ENCODE data around the gene TSC22D1. TPM values are rescaled to one million over a fixed set of nuclear protein-coding genes. Genes with fewer than 3 reads are reported as not detected.
"Not testable (repeated sequence)": the region's sequence is repeated elsewhere in the genome, so short reads cannot be mapped to it uniquely, and the experiment has no call there.

Gene TSC22D1
- total RNA-seq, 1 experiment from 2014 or later: 20.1 TPM

- DNase-seq: no peak
- H4K20me1 ChIP-seq (ENCODE audit: insufficient read depth, low read depth, low read length): peaks cover 10% of the 10 kb centered on the region; the same call in 1 of the 2 replicates
Observed at GRCh38 chr13:44468874-44469273, 107.3 kb downstream of the TSC22D1 start.

GRCh38 chr13:44465318-44465717, 110.8 kb downstream of the TSC22D1 start:
- Histone ChIP-seq H3K4me1 (ENCODE audit: low read length) (0 out of 2 replicates have a peak, but pooled peaks cover 5% of the 10 kb centered on the region), H3K4me2 (ENCODE audit: low read depth, low read length, poor library complexity, severe bottlenecking) (no peak overlapping the region), H3K79me2 (ENCODE audit: low read length) (no peaks in the 10 kb centered on the region), H3K9me2 (replicated peaks; ENCODE audit: insufficient read depth, low read length) (no peaks in the 10 kb centered on the region), H3K9me3 (ENCODE audit: low read length) (no peaks in the 10 kb centered on the region), H4K20me1 (ENCODE audit: insufficient read depth, low read depth, low read length) (peaks cover 10% of the 10 kb centered on the region; the same call in 1 of the 2 replicates), H3K9ac (ENCODE audit: low read length) (no peak overlapping the region), H3K4me3 (ENCODE audit: low read length) (no peak overlapping the region), H3K27ac (ENCODE audit: low read length) (no peak overlapping the region), H3K27me3 (ENCODE audit: low read length) (no peaks in the 10 kb centered on the region), H3K36me3 (ENCODE audit: insufficient read depth, low read length) (no peaks in the 10 kb centered on the region), H2AFZ (ENCODE audit: low read length) (no peak overlapping the region)
- DNase-seq: no peak

More at GRCh38 chr13:44468874-44469273, 107.3 kb downstream of the TSC22D1 start:
- no peaks in the 10 kb centered on the region for H3K36me3 ChIP-seq (ENCODE audit: insufficient read depth, low read length)
- no peak overlapping the region for H3K4me2 ChIP-seq (ENCODE audit: low read depth, low read length, poor library complexity, severe bottlenecking)
- H2AFZ ChIP-seq (ENCODE audit: low read length): no peak overlapping the region
- no peak overlapping the region for H3K27ac ChIP-seq (ENCODE audit: low read length)
- H3K27me3 ChIP-seq (ENCODE audit: low read length): no peaks in the 10 kb centered on the region
- no peaks in the 10 kb centered on the region for H3K4me1 ChIP-seq (ENCODE audit: low read length)
- no peaks in the 10 kb centered on the region for H3K79me2 ChIP-seq (ENCODE audit: low read length)
- no peak overlapping the region for H3K4me3 ChIP-seq (ENCODE audit: low read length)
- H3K9ac ChIP-seq (ENCODE audit: low read length): no peak overlapping the region
- no peaks in the 10 kb centered on the region for H3K9me3 ChIP-seq (ENCODE audit: low read length)
- H3K9me2 ChIP-seq (replicated peaks; ENCODE audit: insufficient read depth, low read length): no peaks in the 10 kb centered on the region

GRCh38 chr13:44464471-44464870, 111.7 kb downstream of the TSC22D1 start:
- H3K4me3 ChIP-seq (ENCODE audit: low read length): no peak overlapping the region
- no peak overlapping the region for H3K9ac ChIP-seq (ENCODE audit: low read length)
- peaks cover 15% of the 10 kb centered on the region; the same call in 1 of the 2 replicates for H4K20me1 ChIP-seq (ENCODE audit: insufficient read depth, low read depth, low read length)
- no peak overlapping the region for H3K27ac ChIP-seq (ENCODE audit: low read length)
- no peaks in the 10 kb centered on the region for H3K36me3 ChIP-seq (ENCODE audit: insufficient read depth, low read length)
- 0 out of 2 replicates have a peak, but pooled peaks cover 5% of the 10 kb centered on the region for H3K4me1 ChIP-seq (ENCODE audit: low read length)
- H3K79me2 ChIP-seq (ENCODE audit: low read length): no peaks in the 10 kb centered on the region
- no peak overlapping the region for H3K4me2 ChIP-seq (ENCODE audit: low read depth, low read length, poor library complexity, severe bottlenecking)
- H3K9me2 ChIP-seq (replicated peaks; ENCODE audit: insufficient read depth, low read length): no peaks in the 10 kb centered on the region
- H3K27me3 ChIP-seq (ENCODE audit: low read length): no peaks in the 10 kb centered on the region
- H3K9me3 ChIP-seq (ENCODE audit: low read length): no peaks in the 10 kb centered on the region
- no peak overlapping the region for H2AFZ ChIP-seq (ENCODE audit: low read length)
- DNase-seq: no peak

GRCh38 chr13:44463759-44464158, 112.4 kb downstream of the TSC22D1 start:
- Histone ChIP-seq H3K9ac (ENCODE audit: low read length) (no peak overlapping the region), H3K36me3 (ENCODE audit: insufficient read depth, low read length) (no peaks in the 10 kb centered on the region), H3K27ac (ENCODE audit: low read length) (no peak overlapping the region), H2AFZ (ENCODE audit: low read length) (no peak overlapping the region), H3K9me3 (ENCODE audit: low read length) (no peaks in the 10 kb centered on the region), H3K4me1 (ENCODE audit: low read length) (0 out of 2 replicates have a peak, but pooled peaks cover 5% of the 10 kb centered on the region), H3K9me2 (replicated peaks; ENCODE audit: insufficient read depth, low read length) (no peaks in the 10 kb centered on the region), H3K27me3 (ENCODE audit: low read length) (no peaks in the 10 kb centered on the region), H4K20me1 (ENCODE audit: insufficient read depth, low read depth, low read length) (peaks cover 15% of the 10 kb centered on the region; the same call in 1 of the 2 replicates), H3K79me2 (ENCODE audit: low read length) (no peaks in the 10 kb centered on the region), H3K4me3 (ENCODE audit: low read length) (no peak overlapping the region), H3K4me2 (ENCODE audit: low read depth, low read length, poor library complexity, severe bottlenecking) (no peak overlapping the region)
- no peak for DNase-seq

GRCh38 chr13:44459674-44460073, 116.5 kb downstream of the TSC22D1 start:
- no peak overlapping the region for H3K4me3 ChIP-seq (ENCODE audit: low read length)
- DNase-seq: no peak
- no peak overlapping the region for H2AFZ ChIP-seq (ENCODE audit: low read length)
- H3K9me2 ChIP-seq (replicated peaks; ENCODE audit: insufficient read depth, low read length): no peaks in the 10 kb centered on the region
- H3K9me3 ChIP-seq (ENCODE audit: low read length): 0 out of 2 replicates have a peak, but pooled peaks cover 3% of the 10 kb centered on the region
- H3K27me3 ChIP-seq (ENCODE audit: low read length): no peaks in the 10 kb centered on the region
- no peak overlapping the region for H3K27ac ChIP-seq (ENCODE audit: low read length)
- no peaks in the 10 kb centered on the region for H3K36me3 ChIP-seq (ENCODE audit: insufficient read depth, low read length)
- no peaks in the 10 kb centered on the region for H3K79me2 ChIP-seq (ENCODE audit: low read length)
- H3K4me1 ChIP-seq (ENCODE audit: low read length): 0 out of 2 replicates have a peak, but pooled peaks cover 5% of the 10 kb centered on the region
- H3K9ac ChIP-seq (ENCODE audit: low read length): no peak overlapping the region
- no peak overlapping the region for H3K4me2 ChIP-seq (ENCODE audit: low read depth, low read length, poor library complexity, severe bottlenecking)
- H4K20me1 ChIP-seq (ENCODE audit: insufficient read depth, low read depth, low read length): peaks cover 8% of the 10 kb centered on the region; the same call in 1 of the 2 replicates

- Histone ChIP-seq H2AFZ (ENCODE audit: low read length) (no peak overlapping the region), H3K9me3 (ENCODE audit: low read length) (0 out of 2 replicates have a peak, but pooled peaks cover 3% of the 10 kb centered on the region)
- no peak for DNase-seq
Observed at GRCh38 chr13:44458313-44458975, 117.7 kb downstream of the TSC22D1 start.

GRCh38 chr13:44456212-44456611, 119.9 kb downstream of the TSC22D1 start:
- not testable (repeated sequence) for H3K36me3 ChIP-seq (ENCODE audit: insufficient read depth, low read length); DNase-seq; H3K4me1 ChIP-seq (ENCODE audit: low read length); H2AFZ ChIP-seq (ENCODE audit: low read length); H3K4me2 ChIP-seq (ENCODE audit: low read depth, low read length, poor library complexity, severe bottlenecking); H3K27ac ChIP-seq (ENCODE audit: low read length); H3K9me2 ChIP-seq (replicated peaks; ENCODE audit: insufficient read depth, low read length); H3K4me3 ChIP-seq (ENCODE audit: low read length); H3K9ac ChIP-seq (ENCODE audit: low read length); H3K27me3 ChIP-seq (ENCODE audit: low read length); H4K20me1 ChIP-seq (ENCODE audit: insufficient read depth, low read depth, low read length); H3K9me3 ChIP-seq (ENCODE audit: low read length); H3K79me2 ChIP-seq (ENCODE audit: low read length)

More at GRCh38 chr13:44458313-44458975, 117.7 kb downstream of the TSC22D1 start:
- H3K36me3 ChIP-seq (ENCODE audit: insufficient read depth, low read length): no peaks in the 10 kb centered on the region
- H3K9ac ChIP-seq (ENCODE audit: low read length): no peak overlapping the region
- H3K4me1 ChIP-seq (ENCODE audit: low read length): 0 out of 2 replicates have a peak, but pooled peaks cover 5% of the 10 kb centered on the region
- H3K9me2 ChIP-seq (replicated peaks; ENCODE audit: insufficient read depth, low read length): no peaks in the 10 kb centered on the region
- no peaks in the 10 kb centered on the region for H3K27me3 ChIP-seq (ENCODE audit: low read length)
- 0 out of 2 replicates have a peak, but pooled peaks cover 5% of the 10 kb centered on the region for H4K20me1 ChIP-seq (ENCODE audit: insufficient read depth, low read depth, low read length)
- H3K79me2 ChIP-seq (ENCODE audit: low read length): no peaks in the 10 kb centered on the region
- no peak overlapping the region for H3K4me2 ChIP-seq (ENCODE audit: low read depth, low read length, poor library complexity, severe bottlenecking)
- H3K27ac ChIP-seq (ENCODE audit: low read length): no peak overlapping the region
- no peak overlapping the region for H3K4me3 ChIP-seq (ENCODE audit: low read length)

- Histone ChIP-seq H3K27ac (ENCODE audit: low read length) (no peak overlapping the region), H3K36me3 (ENCODE audit: insufficient read depth, low read length) (no peaks in the 10 kb centered on the region), H4K20me1 (ENCODE audit: insufficient read depth, low read depth, low read length) (0 out of 2 replicates have a peak, but pooled peaks cover 5% of the 10 kb centered on the region), H3K4me1 (ENCODE audit: low read length) (peaks cover 9% of the 10 kb centered on the region), H3K9me2 (replicated peaks; ENCODE audit: insufficient read depth, low read length) (no peaks in the 10 kb centered on the region), H3K4me2 (ENCODE audit: low read depth, low read length, poor library complexity, severe bottlenecking) (no peak overlapping the region), H3K4me3 (ENCODE audit: low read length) (no peak overlapping the region), H3K27me3 (ENCODE audit: low read length) (no peaks in the 10 kb centered on the region), H2AFZ (ENCODE audit: low read length) (no peak overlapping the region), H3K9ac (ENCODE audit: low read length) (no peak overlapping the region), H3K79me2 (ENCODE audit: low read length) (no peaks in the 10 kb centered on the region), H3K9me3 (ENCODE audit: low read length) (0 out of 2 replicates have a peak, but pooled peaks cover 3% of the 10 kb centered on the region)
- DNase-seq: no peak
Observed at GRCh38 chr13:44455769-44456168, 120.4 kb downstream of the TSC22D1 start.
